GM19351 (cell line): Measurements from ENCODE around the gene XRCC6.
"Not testable (repeated sequence)": the region's sequence is repeated elsewhere in the genome, so short reads cannot be mapped to it uniquely, and the experiment has no call there.

Experiments used
- ATAC-seq: cut with Tn5 transposase; IDR thresholded peaks from one replicate; pipeline ENCODE4 v1.9.1; 2021; ENCODE audit warnings: mild to moderate bottlenecking, moderate library complexity; ENCODE audit not compliant: unreplicated experiment

The XRCC6 gene

DNA sequence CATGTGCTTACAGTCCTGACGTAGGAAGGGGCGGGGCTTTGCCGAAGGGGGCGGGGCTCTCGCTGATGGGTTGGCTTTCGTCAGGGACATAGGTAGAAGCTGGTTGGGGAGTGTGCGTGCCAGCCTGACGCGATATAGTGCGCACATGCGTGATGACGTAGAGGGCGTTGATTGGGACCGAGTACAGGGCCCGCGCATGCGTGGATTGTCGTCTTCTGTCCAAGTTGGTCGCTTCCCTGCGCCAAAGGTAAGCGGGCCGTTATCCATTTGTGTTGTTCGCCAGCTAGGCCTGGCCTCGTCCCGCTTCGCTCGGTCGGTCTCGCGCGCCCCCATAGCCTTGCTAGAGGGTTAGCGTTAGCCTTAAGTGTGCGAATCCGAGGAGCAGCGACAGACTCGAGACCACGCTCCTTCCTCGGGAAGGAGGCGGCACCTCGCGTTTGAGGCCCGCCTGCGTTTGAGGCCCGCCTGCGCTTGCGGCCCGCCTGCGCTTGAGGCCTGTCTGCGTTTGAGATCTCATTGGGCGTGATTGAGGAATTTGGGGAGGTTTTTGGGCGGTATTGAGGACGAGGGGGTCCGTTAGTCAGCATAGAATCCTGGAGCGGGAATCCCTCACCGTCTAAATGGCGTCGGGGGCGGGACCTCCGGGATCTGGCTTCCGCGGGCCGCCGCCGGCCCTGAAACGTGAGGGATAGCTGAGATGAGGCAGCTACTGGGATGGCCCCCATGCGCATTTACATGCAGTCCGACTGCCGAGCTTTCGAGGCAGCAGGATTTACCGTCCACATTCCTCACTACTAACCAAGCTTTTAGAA, at the start of gene XRCC6:
Gene XRCC6, plus strand, starts transcription at position 197 of the 812 bp plus-strand sequence. CDS start 710 bp downstream, outside the sequence.
- peak; percentile 81 for ATAC-seq

DNA sequence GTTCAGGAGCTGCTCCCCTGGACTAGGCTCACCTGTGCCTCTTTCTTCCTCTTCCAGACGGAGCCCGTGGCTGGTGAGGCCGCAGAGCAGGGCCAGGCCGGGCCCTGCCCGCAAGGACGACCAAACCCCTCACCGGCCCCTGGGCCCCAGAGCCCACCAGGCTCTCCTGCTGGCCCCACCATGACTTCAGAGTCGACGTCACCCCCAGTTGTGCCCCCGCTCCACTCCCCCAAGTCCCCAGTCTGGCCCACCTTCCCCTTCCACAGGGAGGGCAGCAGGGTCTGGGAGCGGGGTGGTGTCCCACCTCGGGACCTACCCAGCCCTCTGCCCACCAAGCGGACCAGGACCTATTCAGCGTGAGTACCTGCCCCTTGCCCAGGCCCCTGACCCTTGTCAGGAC, 49.3 kb upstream of the XRCC6 start:
- no peak for ATAC-seq

DNA sequence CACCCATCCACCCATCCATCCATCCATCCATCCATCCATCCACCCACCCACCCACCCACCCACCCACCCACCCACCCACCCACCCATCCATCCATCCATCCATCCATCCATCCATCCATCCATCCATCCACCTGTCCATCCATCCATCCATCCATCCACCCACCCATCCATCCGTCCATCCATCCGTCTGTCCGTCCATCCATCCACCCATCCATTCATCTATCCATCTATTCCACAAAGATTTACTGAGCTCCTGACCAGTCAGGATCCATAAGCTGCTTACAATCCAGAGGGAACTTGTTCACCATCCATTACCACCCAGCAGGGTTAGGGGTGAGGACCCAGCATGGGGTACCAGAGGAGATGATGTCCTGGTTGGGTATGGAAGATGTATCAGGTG, 48.8 kb upstream of the XRCC6 start:
- ATAC-seq: not testable (repeated sequence)

DNA sequence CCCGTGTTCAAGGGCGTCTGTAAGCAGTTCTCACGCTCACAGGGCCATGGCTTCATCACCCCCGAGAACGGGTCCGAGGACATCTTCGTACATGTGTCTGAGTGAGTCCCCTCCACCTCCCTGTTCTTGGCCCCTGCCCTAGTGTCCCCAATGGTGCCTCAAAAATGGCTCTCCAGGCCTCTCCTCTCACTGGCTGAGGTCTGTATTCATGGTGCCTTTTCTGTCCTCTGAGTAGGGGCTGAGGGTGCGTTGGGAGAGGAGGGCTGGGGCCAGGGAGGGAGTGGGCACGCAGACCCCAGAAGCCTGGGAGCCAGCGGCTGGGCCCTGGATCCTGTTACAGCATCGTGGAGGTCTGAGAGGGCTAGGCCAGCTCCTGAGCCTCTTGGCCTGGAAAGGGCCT, 47.4 kb upstream of the XRCC6 start:
- ATAC-seq: no peak

DNA sequence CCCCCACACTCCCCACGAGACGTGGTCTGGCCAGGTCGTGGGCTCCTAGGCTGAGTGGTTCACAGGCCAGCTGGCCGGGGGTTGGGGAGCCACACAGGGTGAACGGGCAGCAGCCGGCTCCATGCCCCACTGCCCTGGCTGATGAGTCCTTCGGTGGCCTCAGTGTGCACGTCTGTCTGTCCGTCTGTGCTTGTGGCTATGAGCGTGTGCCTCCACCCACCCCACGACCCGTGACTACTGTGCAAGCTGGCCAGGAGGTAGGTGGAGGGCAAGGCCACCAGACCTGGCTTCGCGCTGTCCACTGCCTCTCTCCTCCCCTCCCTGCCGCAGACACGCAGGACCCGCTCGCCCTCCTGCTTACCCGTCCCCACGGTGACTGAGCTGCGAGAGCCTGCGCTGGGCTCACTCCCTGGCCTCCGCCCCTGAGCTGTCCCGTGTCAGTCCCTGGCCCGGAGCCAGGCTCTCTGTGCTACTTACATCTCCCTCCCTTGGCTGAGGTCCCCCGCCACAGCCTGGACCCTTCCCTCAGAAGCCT, 46.2 kb upstream of the XRCC6 start:
- ATAC-seq: no peak

DNA sequence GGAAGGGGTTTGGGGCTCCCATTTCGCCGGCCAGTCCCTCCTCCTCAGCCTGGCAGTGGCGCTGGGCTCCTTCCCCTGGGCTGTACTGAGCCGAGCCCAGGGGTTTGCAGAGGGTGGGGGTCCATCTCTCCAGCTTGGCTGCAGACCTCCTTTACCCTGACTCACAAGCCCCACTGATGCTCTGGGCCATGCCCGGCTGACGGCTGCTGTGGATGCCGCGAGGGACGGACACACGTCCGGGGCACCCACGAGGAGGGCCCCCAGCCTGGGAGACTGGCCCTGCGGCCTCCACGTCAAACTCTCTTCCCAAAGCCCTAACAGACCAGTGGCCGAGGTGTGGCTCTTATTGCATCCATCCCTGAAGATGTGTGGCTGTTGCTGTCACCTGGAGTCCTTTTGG, 45.6 kb upstream of the XRCC6 start:
- no peak for ATAC-seq

DNA sequence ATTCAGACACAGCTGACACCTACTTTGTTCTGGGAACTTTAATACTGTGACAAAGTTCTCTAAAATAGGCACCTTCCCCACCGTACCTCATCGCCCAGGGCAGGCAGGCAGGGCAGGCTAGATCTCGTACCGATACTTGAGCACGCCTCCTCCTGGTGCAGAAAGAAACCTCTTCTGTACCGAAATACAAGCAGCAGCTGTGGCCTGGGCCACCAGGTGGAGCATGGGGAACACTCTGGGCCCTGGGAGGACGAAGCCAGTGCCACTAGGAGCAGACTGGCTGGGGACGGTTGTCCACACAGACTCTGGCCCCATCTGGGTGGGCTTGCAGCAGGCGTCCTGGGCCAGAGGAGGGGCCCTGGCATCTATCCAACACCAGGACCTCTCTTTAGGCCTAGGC, 44.2 kb upstream of the XRCC6 start:
- no peak for ATAC-seq

DNA sequence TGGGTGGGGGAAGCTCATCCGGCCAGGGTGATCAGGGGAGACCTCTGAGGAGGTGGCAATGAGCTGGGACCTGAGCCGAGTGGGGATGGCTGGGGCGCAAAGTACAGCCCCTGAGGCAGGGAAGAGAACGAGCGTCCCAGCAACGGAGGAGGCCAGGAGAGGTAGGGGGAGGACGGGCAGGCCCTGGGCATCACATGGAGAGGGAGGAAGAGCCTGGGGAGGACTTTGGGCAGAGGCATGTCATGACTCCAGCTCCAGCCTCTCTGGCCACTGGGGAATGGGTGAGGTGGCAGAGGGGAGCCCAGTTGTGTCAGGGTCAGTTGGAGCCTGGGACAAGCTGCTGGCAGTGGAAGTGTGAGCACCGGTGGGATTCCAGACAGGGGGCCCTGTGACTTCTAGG, 43.0 kb upstream of the XRCC6 start:
- no peak for ATAC-seq

DNA sequence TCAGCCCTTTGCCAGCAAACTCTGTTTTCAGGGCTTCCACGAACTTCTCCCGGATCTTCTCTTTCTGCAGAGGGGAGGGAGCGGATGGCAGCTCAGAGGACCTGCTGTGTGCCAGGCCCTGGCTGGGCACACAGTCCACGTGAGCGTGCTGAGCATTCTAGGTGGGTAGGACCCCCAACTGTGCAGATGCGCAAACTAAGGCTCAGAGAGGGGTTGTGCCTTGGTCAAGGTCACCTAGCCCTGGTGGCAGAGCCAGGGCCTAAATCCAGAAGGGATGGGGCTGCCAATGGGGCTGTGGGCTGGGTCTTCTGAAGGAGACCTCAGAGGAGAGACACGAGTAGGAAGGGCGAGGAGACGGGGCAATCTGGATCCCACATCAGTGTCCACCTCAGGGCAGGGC, 42.3 kb upstream of the XRCC6 start:
- ATAC-seq: no peak

DNA sequence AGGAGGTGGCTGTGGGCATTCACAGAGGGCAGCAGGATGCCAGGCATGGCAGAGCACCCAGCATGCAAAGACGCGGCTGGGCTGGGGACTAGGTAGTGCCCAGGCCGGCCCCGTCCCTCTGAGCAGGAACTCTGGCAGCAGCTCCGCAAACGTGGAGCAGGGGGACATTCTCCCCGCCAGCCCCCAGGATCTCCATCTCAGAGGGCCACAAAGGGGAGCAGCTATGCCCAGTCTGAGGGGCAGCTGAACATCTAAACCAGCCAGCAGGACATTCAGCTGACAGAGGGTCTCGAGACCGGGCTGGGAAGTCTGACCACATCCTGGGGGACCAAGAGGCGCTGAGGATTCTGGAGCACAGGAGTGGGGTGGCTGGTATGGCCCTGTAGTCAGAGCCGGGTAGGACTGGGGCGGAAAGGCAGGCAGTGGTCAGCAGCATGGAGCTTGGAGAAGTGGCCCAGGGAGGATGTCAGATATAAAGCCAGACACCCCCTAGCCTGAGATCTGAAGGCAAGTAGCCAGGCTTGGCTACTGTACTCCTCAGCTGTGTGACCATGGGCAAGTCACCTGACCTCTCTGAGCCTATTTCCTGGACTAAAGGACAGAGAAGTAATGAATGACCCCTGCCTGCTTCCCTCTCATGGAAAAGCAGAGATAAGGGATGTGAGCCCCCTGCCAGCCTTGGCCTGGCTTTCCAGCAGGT, 41.6 kb upstream of the XRCC6 start:
- no peak for ATAC-seq

DNA sequence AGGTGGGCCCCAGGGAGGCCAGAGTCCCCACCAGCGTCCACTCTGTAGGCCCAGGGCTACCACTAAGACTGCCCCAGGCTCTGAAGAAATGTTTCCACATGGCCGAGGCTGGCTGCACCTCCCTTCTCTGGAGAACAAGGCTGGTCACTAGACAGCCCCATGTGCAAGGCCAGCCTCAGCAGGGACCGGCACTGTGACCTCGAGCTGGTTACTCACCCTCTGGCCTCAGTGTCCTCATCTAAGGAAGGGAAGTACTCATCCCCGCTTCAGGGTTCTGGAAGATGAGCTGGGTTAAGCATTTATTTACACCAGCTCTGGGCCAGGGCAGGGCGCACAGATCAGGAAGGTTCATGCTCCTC, 41.1 kb upstream of the XRCC6 start:
- ATAC-seq: no peak

DNA sequence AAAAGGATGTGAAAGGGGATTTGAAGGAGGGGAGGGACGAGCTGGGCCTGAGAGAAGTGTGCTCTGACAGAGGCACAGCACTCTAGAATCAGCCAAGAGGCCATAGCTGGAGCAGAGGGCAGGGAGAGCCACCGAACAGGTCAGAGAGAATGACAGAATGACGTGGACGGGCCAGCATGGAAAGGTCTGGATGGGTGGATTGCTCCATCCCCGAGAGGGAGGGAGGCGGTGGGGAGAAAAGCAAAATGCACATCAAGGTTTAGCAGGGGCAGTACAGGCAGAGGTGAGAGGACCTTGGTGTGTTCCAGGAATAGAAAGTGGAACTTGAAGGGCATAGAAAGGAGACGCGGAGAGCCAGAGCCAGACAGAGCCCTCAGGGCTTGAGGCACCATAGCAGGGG, 38.4 kb upstream of the XRCC6 start:
- no peak for ATAC-seq

DNA sequence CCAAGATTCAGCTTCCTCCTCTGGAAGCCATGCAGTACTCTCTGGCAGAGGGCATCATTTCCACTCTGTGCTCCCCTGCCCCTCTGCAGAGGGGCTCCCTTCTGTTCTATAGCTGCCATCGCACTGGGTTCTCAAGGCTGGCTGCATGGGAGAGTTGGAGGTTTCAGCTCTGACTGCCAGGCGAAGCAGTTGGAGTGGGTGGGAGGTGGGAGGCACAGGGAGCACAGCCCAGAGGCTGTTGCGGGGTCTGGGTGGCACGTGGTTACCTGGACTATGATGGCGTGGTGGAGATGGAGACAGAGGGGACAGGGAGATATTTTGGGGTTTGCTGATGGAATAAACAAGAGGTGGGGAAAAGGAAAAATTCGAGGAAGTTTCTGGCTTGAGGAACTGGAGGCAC, 36.2 kb upstream of the XRCC6 start:
- ATAC-seq: no peak

DNA sequence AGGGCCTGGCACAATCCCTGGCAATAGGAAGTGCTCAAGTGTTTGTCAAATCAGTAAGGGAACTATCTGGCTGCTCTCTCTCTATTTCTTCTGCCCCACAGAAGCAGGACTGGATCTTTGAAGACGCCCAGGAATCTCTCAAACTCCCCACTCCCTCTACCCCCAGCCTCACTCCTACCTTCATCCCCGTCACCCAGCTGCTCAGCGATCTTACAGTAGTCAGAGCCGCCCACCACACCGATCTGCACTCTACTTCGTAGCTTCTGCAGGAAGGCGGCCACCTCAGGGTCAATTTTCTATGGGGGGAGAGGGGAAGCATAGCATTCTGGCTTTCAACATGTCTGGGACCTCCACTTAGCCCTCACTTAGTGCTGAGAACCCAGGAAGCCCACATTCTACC, 35.2 kb upstream of the XRCC6 start:
- ATAC-seq: no peak

DNA sequence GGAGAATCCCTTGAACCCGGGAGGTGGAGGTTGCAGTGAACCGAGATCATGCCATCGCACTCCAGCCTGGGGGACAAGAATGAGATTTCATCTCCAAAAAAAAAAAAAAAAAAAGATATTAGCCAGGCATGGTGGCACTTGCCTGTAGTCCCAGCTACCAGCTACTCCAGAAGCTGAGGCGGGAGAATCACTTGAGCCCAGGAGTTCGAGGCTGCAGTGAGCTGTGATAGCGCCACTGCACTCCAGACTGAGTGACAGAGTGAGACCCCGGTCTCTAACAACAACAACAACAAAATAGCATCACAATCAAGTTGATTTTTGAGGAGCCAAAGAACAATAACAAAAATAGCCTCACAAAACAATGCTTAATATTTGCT, 33.8 kb upstream of the XRCC6 start:
- ATAC-seq: no peak

DNA sequence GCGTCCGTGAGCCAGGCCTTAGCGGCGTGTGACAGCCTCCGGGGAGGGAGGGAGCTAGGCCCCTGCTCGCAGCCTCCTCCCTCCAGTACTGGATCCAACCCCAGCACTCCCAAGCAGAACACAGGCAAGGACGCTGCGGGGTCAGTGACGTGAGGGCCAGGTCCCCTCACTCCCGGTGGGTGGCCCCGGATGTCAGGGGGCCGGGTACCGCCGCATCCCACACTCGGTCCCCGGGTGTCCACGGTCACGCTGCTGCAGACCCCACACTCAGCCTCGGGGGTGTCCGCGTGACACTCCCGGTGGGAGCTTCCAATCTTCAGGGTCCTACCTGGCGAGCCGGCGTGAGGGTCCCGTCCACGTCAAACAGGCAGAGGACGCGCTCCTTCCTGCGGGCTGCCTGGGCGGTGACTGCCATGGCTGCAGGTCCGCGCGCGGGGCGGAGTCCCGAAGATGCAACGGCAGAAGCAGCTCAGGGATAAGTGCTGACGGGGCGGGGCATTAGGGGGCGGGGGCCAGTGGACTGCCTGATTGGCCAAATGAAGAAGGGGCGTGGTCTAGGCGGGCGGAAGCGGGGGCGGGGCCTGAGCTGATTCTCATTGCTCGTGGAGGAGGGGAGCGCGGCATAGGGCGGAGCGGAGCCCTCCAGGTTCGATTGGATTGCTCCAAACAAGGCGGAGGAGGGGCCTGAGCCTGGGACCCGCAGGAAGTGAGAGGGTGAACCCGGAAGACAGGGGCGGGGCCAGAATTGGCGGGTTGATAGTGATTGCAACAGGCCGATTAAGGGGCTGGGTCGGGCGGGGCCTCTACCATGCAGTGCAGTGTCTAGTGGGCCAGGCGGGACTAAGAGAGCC, 31.5 kb upstream of the XRCC6 start, which contains the start of gene PMM1:
Gene PMM1, minus strand, starts transcription at position 450 of the 851 bp plus-strand sequence. Its CDS starts 35 bp downstream, at position 415.
- peak; percentile 91 for ATAC-seq

DNA sequence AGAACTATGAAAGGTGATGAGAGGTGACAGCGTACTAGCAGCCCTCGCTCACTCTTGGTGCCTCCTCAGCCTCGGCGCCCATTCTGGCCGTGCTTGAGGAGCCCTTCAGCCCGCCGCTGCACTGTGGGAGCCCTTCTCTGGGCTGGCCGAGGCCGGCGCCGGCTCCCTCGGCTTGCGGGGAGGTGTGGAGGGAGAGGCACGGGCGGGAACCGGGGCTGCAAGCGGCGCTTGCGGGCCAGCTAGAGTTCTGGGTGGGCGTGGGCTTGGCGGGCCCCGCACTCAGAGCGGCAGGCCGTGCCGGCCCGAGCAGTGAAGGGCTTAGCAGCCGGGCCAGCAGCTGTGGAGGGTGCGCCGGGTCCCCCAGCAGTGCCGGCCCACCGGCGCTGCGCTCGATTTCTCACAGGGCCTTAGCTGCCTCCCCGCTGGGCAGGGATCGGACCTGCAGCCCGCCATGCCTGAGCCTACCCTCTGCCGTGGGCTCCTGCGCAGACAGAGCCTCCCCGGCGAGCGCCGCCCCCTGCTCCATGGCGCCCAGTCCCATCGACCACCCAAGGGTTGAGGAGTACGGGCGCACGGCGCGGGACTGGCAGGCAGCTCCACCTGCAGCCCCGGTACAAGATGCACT, 27.6 kb upstream of the XRCC6 start:
- not testable (repeated sequence) for ATAC-seq

DNA sequence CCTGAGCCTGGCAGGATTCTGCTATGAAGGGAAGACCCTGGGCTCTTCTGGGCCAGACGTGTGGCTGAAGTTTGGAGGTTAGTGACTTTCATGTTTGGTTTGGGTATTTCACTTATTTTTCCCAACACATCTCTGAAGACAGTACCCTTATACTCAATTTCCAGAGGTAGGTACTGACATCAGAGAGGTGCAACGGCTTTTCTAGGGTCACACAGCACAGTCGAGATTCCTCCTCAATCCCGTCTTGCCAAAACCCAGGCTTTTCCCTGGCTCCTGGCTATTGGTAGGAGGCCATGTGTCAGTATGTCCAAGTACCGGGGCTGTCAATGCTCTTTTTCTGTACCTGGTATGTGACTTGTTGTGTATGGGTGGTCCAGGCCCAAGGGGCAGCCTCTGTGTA, 25.4 kb upstream of the XRCC6 start:
- ATAC-seq: no peak

DNA sequence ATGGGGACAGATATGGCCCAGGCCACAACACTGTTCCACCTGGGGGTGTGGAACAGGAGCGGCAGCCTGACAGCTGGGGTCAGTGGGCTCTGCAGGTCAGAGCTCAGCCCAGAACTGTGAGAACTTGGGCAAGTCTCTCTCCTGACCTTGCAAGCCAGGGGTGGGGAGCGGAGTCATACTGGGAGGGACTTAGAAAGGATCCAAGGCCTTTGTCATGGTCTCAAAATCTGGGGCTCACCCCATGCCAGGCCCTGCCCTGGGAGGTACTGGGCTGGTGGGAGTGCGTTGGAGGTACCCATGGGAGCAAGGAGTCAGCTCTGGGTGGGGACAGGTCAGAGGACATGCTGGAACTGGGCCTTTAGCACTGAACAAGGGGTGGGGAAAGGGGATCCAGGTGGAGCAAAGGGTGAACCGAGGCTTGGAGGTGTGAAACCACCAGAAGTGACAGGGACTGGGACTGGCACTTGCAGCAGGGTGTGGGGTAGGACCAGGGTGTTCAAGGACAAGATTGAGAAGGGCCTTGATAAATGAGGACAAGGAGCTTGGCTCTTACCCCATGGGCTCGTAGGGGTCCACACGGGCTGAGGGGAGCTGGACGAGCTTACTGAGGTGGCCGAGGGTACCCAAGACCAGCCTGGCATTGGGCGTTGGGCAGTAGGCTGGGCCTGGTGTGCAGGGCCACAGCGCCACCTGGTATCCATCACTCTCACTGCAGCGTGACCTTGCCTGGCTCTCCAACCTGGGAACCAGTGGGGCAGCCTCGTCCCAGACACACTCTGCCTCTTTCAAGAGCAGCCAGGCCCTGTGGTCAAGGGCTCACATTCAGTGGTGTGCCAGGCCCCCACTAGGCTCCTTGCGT, 24.1 kb upstream of the XRCC6 start:
- no peak for ATAC-seq

DNA sequence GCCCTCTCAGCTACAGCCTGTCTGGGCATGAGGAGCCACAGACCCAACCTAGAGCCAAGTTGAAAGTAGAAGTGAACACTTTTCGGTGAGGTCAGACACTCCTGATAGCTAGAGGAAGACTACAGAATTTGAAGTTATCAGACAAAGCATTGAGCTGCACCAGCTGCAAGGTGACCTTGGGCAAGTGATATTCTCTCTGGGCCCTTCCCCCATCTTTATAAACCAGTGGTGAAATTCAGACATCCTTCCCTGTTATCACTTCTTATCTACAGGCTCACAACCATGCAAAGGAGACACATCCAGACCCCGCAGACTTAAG, 23.5 kb upstream of the XRCC6 start:
- no peak for ATAC-seq
